Medulla oblongata (tissue), 1 donor: ENCODE data around the gene RAB31.

Experiments used
- DNase-seq: peaks from one replicate; pipeline ENCODE4 v3.0.0-alpha.2; 2015; ENCODE audit errors: extremely low spot score

The RAB31 gene

GRCh38 chr18:9860682-9861081, 152.6 kb downstream of the RAB31 start:
- DNase-seq: no peak

GRCh38 chr18:9861157-9861556, 153.1 kb downstream of the RAB31 start:
- DNase-seq: no peak

DNA sequence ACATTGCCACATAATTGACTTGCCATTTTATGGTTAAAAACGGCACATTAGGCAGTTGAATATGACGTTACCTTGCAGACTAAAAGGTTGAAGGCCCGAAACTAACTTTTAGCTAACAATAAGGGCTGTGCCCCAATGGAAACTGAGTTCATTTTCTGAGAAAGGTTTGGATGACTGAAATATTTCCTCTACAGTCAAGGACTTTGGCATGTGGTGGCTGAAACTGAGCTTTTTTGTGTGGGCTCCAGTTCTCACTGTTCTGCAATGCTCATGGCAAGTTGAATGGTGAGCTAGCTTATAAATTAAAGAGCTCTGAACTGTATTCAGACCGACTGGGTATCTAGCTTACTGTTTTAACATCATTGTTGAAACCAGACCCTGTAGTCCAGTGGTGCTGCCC, 153.8 kb downstream of the RAB31 start:
- no peak for DNase-seq

DNA sequence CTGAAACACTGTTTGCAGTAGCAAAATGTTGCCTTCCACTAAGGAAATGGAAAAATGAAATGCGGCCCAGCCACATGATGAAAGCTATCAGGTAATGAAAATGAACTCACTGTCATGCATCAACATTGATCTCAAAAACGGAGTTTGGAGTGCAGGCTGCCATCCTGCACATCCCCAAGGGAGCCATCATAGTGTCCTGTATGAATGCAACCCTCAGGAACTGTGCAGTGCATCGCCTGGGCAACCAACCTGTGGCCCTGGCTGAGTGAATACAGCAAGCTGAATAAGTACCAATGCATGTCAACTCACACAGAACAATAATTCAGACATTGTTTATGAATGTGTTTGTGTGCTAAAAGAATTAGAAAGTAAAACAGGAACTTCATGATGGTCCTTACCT, 154.6 kb downstream of the RAB31 start:
- no peak for DNase-seq

DNA sequence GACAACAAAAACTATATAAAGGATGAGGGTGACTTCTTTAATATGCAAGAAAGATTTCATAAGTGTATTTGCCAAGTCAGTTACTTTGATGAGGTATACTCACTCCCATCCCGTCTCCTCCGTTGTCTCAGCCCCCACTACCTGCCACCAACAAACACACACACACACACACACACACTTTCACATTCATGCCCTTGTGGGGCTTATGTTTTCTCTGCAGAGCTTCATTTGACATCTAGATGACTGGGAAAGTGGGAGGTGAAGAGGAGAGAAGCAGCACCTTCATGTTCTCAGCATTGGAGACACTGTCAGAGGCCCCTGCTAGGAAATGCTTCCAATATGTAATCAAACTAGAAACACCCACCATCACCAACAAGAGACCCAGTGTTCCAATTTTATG, 155.2 kb downstream of the RAB31 start:
- DNase-seq: no peak

- DNase-seq: no peak
Measured at GRCh38 chr18:9865764-9866490, 157.8 kb downstream of the RAB31 start.

DNA sequence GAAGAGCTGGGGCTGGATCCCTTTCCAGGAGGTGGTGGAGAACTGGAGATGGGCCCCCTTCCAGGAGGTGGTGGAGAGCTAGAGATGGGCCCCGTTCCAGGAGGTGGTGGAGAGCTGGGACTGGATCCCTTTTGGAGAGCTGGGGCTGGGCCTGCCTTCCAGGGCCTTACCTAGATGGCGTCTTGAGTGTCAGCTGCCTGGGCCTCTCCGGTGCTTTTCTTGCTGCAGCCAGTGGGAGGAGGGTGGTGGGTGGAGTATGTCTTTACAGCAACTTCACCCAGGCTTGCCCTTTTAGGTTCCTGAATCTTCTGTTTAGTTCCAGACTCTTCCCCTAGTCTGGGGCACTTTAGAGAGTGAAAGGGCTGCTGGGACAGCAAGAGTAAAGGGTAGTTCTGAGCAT, 158.5 kb downstream of the RAB31 start:
- DNase-seq: no peak

- DNase-seq: no peak
Measured at GRCh38 chr18:9867071-9867594, 159.0 kb downstream of the RAB31 start.

- no peak for DNase-seq
Measured at GRCh38 chr18:9868857-9869714, 161.0 kb downstream of the RAB31 start.

- no peak for DNase-seq
Measured at GRCh38 chr18:9869715-9870430, 161.8 kb downstream of the RAB31 start.

DNA sequence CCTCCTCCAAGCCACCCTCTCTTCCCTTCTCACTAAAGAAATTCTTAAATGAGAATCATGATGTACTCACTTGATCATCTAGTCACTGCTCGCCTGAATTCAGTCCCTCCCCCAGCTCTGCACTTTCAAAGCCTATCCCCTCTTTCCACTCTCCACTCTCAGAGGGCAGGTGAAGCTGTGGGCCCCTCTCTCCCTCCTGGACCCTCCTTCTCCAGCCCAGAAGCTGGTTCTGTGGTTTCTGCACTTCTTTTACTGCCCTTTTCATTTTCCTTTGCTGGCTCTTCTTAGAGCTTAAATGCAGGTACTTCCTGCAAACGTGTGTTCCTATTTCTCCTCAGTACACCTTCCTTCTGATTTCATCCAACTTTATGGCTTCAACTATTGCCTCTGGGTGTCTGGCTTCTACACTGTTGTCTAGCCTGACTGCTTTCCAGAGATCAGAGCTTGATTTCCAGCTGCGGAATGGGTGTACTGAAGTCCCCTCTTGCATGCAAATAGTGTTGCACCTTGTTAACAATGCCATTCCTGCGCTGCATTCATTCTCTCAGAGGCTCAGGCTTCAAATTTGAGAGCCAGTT, 162.4 kb downstream of the RAB31 start:
- no peak for DNase-seq

DNA sequence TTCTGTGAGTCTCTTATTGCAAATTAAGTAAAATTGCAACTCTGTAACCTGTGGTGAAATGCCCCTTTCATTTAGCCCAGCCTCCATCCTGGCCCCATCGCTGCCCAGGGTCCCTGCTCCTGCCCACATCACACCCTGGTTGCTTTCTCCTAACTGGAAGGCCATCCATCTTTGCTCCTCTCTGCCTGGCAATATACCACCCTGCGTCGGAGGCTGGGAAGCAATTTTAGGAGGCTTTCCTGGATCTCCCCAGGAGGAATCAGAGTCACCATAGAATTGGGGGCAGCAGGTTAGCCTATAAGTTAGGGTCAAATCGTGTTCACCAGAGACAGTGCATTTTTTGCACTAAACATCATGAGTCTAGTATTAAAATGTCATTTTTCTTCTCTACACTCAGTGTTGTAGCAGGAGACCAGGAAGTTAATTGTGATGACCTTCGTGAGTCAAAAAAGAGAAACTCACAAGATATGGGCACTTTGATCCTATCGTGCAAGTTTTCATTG, 163.2 kb downstream of the RAB31 start:
- no peak for DNase-seq

DNA sequence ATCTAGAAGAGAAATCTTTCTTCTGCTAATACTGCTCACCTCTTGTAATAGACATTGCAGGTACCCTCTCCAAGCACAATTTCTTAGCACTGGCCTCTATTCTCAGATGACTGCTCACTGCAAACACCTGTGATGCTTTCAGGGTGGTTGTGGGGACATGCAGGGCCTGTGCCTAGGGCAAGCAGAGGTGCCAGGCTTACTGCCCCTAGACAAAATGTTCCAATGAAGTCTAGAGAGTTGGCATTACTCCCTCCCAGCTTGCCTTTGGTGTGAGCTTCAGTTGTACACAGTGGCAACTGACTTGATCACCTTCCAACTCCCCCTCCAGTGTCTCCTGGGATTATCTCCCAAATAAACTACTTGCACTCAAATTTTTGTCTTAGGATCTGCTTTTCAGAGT, 164.7 kb downstream of the RAB31 start:
- DNase-seq: no peak

DNA sequence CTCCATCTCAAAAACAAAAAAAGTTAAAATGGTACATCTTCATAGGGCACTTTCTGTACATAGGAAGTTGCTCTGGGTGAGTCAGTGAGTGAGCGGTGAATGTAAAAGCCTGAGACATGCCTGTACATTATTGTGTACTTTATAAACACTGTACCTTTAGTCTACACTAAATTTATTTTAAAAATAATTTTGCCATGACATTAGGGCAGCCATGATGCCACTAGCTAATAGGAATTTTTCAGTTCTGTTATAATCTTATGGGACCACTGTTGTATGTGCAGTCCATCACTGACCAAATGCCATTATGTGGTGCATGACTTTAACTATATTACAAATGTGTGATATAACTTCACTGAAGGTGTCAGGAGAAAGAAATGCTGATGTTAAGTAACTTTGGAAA, 166.6 kb downstream of the RAB31 start:
- DNase-seq: no peak

DNA sequence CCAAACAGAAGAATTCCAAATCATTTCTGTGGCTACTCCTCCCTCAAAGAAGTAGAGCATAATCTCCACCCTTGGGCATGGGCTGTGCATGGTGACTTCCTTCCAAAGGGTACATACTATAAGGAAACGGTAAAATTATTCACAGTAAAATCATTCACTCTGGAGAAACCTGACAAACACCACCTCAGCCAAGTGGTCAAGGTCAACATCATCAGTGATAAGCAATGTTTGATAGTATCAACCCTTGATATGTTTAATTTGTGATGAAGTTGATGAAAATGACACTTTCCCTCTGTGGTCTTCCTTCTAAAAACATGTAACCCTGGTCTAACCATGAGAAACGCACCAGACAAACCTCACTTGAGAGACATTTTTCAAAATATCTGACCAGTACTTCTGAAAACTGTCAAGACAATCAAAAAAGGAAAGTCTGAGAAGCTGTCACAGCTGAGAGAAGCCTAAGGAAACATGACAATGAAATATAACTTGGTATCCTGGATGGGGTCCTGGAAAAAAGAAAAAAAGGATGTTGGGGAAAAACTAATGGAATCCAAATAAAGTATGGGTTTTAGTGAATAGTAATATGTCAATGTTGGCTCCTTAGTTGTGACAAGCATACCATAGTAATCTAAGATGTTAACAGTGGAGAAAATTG, 168.2 kb downstream of the RAB31 start:
- no peak for DNase-seq

DNA sequence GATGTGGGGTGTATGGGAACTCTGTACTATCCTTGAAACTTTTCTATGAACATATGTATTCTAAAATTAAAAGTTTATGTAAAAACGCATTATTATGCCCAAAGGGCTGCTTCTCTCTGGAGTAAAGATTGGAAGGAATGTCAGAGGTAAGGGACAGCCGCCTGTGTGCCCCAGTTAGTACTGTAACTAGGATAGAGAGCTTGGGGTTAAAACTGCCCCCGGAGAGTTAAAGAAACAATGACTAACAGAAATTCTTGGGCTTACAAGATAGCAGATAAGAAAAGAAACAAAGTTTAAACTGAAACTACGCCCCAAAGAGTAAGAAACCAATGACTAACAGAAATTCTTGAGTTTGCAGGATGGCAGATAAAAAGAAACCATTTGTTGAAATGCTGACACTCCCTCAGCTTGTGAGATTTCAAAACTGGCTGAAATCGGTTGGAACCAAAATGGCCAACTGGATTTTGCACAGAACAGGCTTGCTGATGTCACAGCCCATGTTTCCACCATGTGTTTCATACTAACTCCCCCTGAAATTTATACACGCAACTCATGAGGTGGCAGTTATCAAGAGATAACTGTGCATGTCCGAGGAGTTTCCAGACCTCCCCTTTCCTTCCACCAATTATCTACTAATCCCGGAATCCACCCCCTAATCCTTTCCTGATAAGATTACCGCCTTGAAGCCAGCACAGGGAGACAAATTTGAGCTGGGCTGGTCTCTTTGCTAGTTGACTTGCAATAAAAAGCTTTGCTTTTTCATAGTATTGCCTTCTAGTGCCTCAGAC, 169.0 kb downstream of the RAB31 start:
- DNase-seq: no peak

DNA sequence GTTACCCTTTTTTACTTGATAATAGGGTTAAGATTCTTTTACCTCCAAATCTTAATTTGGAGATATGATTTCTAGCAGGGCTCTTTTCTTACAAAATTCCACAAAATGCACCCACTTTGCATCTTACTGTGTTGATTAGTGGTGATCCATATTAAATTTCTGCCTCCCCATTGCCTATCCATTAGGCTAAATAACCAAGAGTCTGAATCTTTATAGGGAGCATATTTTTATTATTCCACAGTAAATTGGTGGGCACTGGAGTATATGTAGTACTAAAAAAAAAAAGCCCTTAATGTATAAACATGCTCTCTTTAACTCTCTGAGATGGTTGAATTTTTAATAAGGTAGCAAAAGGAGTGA, 169.5 kb downstream of the RAB31 start:
- DNase-seq: no peak

- DNase-seq: no peak
Measured at GRCh38 chr18:9878095-9878494, 170.0 kb downstream of the RAB31 start.

- DNase-seq: no peak
Measured at GRCh38 chr18:9878783-9879242, 170.7 kb downstream of the RAB31 start.

DNA sequence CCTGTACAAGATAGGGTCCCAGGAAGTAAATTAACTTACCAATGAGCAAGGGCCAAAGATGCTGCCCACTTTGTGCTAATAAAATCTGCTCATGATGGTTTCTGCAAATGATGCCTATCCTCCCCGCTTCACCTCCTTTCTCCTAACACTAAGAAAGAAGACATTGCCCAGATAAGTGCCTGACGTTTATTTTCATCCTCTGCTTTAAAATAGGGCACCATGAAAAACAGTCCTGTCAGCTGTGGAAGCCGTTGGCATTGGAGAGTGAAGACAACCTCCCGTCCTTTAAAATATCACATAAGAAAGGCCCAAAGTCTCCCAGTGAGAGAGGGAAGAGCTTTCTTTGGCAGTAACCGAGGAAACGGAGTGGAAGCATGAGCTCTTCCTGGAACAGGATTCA, 176.0 kb downstream of the RAB31 start:
- no peak for DNase-seq
